PC-9 (cell line): ENCODE measurements around the gene RPS6KA3. TPM values are rescaled to one million over a fixed set of nuclear protein-coding genes. Genes with fewer than 3 reads are reported as not detected.

ENCODE experiments used
- BruUV-seq: library from RNA; stranded (reverse); fragments of 400-500 nt; replicated peaks from 2 replicates; lab custom pipeline; 2021; lab: Mats Ljungman, UMichigan
- CTCF ChIA-PET: fragments of 300-600 bp; sonication (Branson Sonifier 250); formaldehyde crosslinking; loops from one replicate; lab custom pipeline; 2022; ENCODE audit warnings: antibody characterized with exemption; lab: Charles Lee
- POLR2A ChIA-PET: fragments of 300-600 bp; sonication (Branson Sonifier 250); formaldehyde crosslinking; loops from one replicate; lab custom pipeline; 2022; ENCODE audit warnings: antibody characterized with exemption; ENCODE audit not compliant: unreplicated experiment; lab: Charles Lee
- DNase-seq, 2 experiments: peaks; one replicate each; pipeline versions ENCODE4 v3.0.0 to v3.0.0-alpha.2; 2015 to 2022; ENCODE audit warnings: mixed read lengths in 1 of 2
- H2AFZ ChIP-seq: fragments of 200-600 bp; sonication (generic); 2 replicates; pipeline ENCODE4 v1.8.1; 2017; ENCODE audit warnings: antibody characterized with exemption
- H3F3A ChIP-seq: fragments of 200-600 bp; sonication (generic); 2 replicates; pipeline ENCODE4 v1.8.1; 2017; ENCODE audit warnings: antibody characterized with exemption, mild to moderate bottlenecking, low read depth; ENCODE audit not compliant: insufficient read depth
- H3K27ac ChIP-seq: fragments of 200-600 bp; sonication (generic); 2 replicates; pipeline ENCODE4 v1.6.1; 2016; ENCODE audit warnings: mixed run types
- H3K27me3 ChIP-seq: fragments of 200-600 bp; sonication (generic); 2 replicates; pipeline ENCODE4 v1.6.1; 2016; ENCODE audit warnings: low read depth, mixed run types; ENCODE audit not compliant: insufficient read depth
- H3K36me3 ChIP-seq: fragments of 200-600 bp; sonication (generic); 2 replicates; pipeline ENCODE4 v1.6.1; 2016; ENCODE audit warnings: low read depth, mixed run types
- H3K4me1 ChIP-seq: fragments of 200-600 bp; sonication (generic); replicated peaks from 2 replicates; pipeline ENCODE4 v1.6.1; 2016; ENCODE audit warnings: mixed run types; ENCODE audit not compliant: insufficient read depth
- H3K4me2 ChIP-seq: fragments of 200-600 bp; sonication (generic); 2 replicates; pipeline ENCODE4 v1.6.1; 2017; ENCODE audit warnings: mixed run types
- H3K4me3 ChIP-seq: fragments of 200-600 bp; sonication (generic); 2 replicates; pipeline ENCODE4 v1.6.1; 2016; ENCODE audit warnings: mixed run types
- H3K79me2 ChIP-seq: fragments of 200-600 bp; sonication (generic); 2 replicates; pipeline ENCODE4 v1.6.1; 2017; ENCODE audit warnings: low read depth, mixed run types
- H3K9me2 ChIP-seq: fragments of 200-600 bp; sonication (generic); 2 replicates; pipeline ENCODE4 v1.8.1; 2017; ENCODE audit warnings: mild to moderate bottlenecking; ENCODE audit not compliant: insufficient read depth
- H3K9me3 ChIP-seq: fragments of 200-600 bp; sonication (generic); 2 replicates; pipeline ENCODE4 v1.8.1; 2016; ENCODE audit warnings: low read depth; ENCODE audit not compliant: insufficient read depth
- H4K20me1 ChIP-seq: fragments of 200-600 bp; sonication (generic); 2 replicates; pipeline ENCODE4 v1.8.1; 2017; ENCODE audit not compliant: insufficient read depth
- EZH2 ChIP-seq: fragments of 200-600 bp; sonication (generic); IDR thresholded peaks from 2 replicates; pipeline ENCODE4 v1.8.0; 2017; ENCODE audit warnings: antibody characterized with exemption, low read depth
- intact Hi-C: fragments of 100-400 bp; cut with micrococcal nuclease; formaldehyde crosslinking; loops from one replicate; pipeline ENCODE4 v1.10.0; 2022; ENCODE audit not compliant: unreplicated experiment
- total RNA-seq: library from RNA; stranded (reverse); gene quantifications from 2 replicates; pipeline ENCODE4 v1.2.3, GENCODE V29; 2021
- TF ChIP-seq, protein P1 (sequence below): fragments of 200-600 bp; sonication (generic); conservative IDR thresholded peaks from 2 replicates; pipeline ENCODE4 v1.6.1; 2017; ENCODE audit warnings: mixed run types, antibody characterized with exemption, mild to moderate bottlenecking, moderate library complexity

RPS6KA3 gene
- total RNA-seq, 1 experiment from 2014 or later: 51.4 TPM

DNA sequence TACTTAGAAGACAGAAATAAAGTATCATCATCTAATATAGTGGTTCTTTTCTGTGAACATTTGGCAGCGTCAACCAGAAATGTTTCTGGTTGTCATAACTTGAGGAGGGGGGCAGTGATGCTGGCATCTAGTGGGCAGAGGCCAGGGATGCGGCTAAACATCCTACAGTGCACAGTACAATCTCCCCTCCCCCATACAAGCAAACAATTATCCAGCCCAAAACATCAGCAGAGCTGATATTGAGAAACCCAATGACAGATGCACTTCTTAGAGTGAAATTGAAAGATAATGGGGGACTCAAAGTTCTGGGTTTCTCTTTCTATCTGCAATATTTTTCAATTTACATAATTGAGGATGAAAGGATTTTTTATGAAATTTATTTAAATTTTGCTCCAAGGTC is 123.1 kb downstream of the RPS6KA3 start:
- CTCF ChIA-PET: no interaction called here
- DNase-seq: no peak
- no peak for TF ChIP-seq EZH2
- TF ChIP-seq, protein P1, sequence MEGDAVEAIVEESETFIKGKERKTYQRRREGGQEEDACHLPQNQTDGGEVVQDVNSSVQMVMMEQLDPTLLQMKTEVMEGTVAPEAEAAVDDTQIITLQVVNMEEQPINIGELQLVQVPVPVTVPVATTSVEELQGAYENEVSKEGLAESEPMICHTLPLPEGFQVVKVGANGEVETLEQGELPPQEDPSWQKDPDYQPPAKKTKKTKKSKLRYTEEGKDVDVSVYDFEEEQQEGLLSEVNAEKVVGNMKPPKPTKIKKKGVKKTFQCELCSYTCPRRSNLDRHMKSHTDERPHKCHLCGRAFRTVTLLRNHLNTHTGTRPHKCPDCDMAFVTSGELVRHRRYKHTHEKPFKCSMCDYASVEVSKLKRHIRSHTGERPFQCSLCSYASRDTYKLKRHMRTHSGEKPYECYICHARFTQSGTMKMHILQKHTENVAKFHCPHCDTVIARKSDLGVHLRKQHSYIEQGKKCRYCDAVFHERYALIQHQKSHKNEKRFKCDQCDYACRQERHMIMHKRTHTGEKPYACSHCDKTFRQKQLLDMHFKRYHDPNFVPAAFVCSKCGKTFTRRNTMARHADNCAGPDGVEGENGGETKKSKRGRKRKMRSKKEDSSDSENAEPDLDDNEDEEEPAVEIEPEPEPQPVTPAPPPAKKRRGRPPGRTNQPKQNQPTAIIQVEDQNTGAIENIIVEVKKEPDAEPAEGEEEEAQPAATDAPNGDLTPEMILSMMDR: no peak
- Histone ChIP-seq H3F3A (no peaks in the 10 kb centered on the region), H3K36me3 (peaks cover 10% of the 10 kb centered on the region), H3K4me1 (peaks cover 13% of the 10 kb centered on the region), H3K4me2 (no peak overlapping the region), H3K4me3 (no peak overlapping the region), H3K9me3 (no peaks in the 10 kb centered on the region), H3K27ac (no peak overlapping the region), H3K79me2 (peaks cover 29% of the 10 kb centered on the region), H2AFZ (no peak overlapping the region), H3K27me3 (no peaks in the 10 kb centered on the region), H4K20me1 (peaks cover 21% of the 10 kb centered on the region), H3K9me2 (no peaks in the 10 kb centered on the region)
- POLR2A ChIA-PET: no interaction called here
- BruUV-seq: no TSS peak
- intact Hi-C loops: loop anchor here (5.0 kb wide), 3 partner anchors 124 to 374 kb away; partner anchors contain the start of gene RPS6KA3

DNA sequence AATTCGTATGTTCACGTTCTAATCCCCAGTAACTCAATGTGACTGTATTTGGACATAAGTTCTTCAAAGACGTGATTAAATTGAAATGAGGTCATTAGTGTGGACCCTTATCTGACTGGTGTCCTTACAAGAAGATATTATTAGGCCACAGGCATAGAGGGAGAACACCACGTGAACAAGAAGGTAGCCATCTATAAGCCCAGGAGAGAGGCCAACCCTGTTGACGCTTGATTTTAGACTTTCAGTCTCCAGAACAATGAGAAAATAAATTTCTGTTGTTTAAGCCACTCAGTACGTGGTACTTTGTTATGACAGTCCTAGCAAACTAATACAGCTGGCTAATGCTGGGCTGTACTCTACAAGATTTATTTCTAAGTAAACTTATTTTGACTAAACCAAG is 123.6 kb downstream of the RPS6KA3 start:
- no peak overlapping the region for H3K4me3 ChIP-seq
- CTCF ChIA-PET: no interaction called here

DNA sequence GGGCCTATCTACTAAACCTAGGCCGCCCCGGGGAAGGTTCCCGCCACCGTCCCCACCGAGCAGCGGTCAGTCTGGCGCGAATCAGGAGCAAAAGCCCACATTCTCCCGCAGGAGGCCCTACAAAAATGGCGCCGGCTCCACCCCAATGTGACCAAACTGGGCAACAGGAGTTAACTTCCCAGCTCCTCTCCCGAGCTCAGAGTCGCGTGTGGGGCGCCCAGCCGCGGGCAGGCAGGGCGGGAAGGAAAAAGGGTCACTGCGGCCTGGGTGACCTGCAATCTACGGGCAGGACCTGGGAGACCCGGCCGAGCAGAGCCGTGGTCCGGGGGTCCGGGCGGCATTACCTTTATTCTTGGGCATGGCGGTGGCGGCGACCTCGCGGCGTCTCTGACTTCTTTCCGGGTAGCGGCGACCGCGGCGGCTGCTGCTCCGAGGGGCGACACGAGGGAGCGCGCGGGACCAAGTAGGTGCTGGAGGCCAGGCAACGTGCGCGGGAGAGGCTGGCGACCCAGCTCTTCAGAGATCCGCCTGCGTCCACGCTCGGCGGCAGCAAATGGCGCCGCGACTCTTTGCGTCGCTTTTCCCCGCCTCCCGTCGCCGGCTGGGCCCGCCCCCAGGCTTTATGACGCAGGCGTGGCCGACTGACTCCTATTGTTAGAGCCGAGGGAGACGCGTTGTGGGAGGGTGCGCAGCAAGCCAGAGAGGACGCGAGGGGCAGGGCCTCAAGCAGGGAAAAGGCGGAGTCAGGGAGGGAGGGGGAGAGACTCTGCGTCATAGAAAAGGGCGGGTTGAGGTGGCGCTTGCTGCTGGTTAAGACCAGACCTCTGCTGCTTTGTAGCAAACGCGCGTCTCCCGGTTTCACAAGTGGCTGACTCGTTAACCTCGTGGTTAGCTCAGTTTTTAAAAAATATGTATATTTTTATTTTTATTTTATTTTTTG is 125.2 kb downstream of the RPS6KA3 start, which contains the start of gene EIF1AX:
Gene EIF1AX, minus strand, starts transcription at position 558 of the 940 bp plus-strand sequence. Its CDS starts 198 bp downstream, at position 360.
- TSS peak; percentile 58 for BruUV-seq
- intact Hi-C loops: loop anchor here (5.0 kb wide), 3 partner anchors 126 to 376 kb away; partner anchors contain the start of gene RPS6KA3
- peaks cover 13% of the 10 kb centered on the region for H3K4me1 ChIP-seq
- DNase-seq: peak; percentile 90 to 96
- peaks cover 45% of the 10 kb centered on the region for H3K79me2 ChIP-seq
- CTCF ChIA-PET: no interaction called here
- H3K36me3 ChIP-seq: peaks cover 14% of the 10 kb centered on the region
- peak within 1 kb of the TSS; percentile 87 for H2AFZ ChIP-seq
- POLR2A ChIA-PET: interaction anchor here (0.6 to 0.7 kb wide), 3 partner anchors 41 to 1348 kb away, joined by 3 to 4 read pairs (median 4); no protein-coding TSS in a partner anchor
- H3K4me2 ChIP-seq: peak within 1 kb of the TSS; percentile 87
- H3K9me3 ChIP-seq: no peaks in the 10 kb centered on the region
- TF ChIP-seq EZH2: no peak
- TF ChIP-seq, protein P1: no peak
- peak within 1 kb of the TSS; percentile 95 for H3K4me3 ChIP-seq
- peaks cover 26% of the 10 kb centered on the region for H4K20me1 ChIP-seq
- no peaks in the 10 kb centered on the region for H3K9me2 ChIP-seq
- peak within 1 kb of the TSS; percentile 61 for H3K27ac ChIP-seq
- no peaks in the 10 kb centered on the region; the same call in 1 of the 2 replicates for H3F3A ChIP-seq
- no peaks in the 10 kb centered on the region for H3K27me3 ChIP-seq

More for the DNA sequence above, 123.6 kb downstream of the RPS6KA3 start:
- no peak for DNase-seq
- no TSS peak for BruUV-seq
- Histone ChIP-seq H3K79me2 (peaks cover 33% of the 10 kb centered on the region), H3K4me2 (peak overlapping the region; percentile 69; the same call in 1 of the 2 replicates), H3F3A (no peaks in the 10 kb centered on the region), H3K4me1 (peaks cover 13% of the 10 kb centered on the region), H3K27ac (no peak overlapping the region), H3K36me3 (peaks cover 10% of the 10 kb centered on the region), H2AFZ (no peak overlapping the region), H3K9me3 (no peaks in the 10 kb centered on the region), H3K9me2 (no peaks in the 10 kb centered on the region), H3K27me3 (no peaks in the 10 kb centered on the region), H4K20me1 (peaks cover 23% of the 10 kb centered on the region)
- POLR2A ChIA-PET: no interaction called here
- intact Hi-C loops: loop anchor here (5.0 kb wide), 3 partner anchors 124 to 374 kb away; partner anchors contain the start of gene RPS6KA3
- TF ChIP-seq, protein P1: no peak
- TF ChIP-seq EZH2: no peak
